Panc1 (cell line): Measurements from ENCODE around the gene LRRC25.

Experiments used
- POLR2AphosphoS5 ChIP-seq: IDR thresholded peaks from 2 replicates; pipeline ENCODE4 v1.6.1; 2012; ENCODE audit warnings: mild to moderate bottlenecking, low read depth, low read length, moderate library complexity
- TF ChIP-seq, protein P1 (sequence below): fragments of 450-650 bp; IDR thresholded peaks from 2 replicates; pipeline ENCODE4 v1.5.1; 2017; ENCODE audit warnings: mild to moderate bottlenecking
- TF ChIP-seq, protein P2 (sequence below), 2 experiments: IDR thresholded peaks; 2 replicates each; pipeline ENCODE4 v1.6.1; 2011 to 2012; ENCODE audit warnings: low read depth in 2 of 2, control low read depth in 1 of 2, low read length in 1 of 2, mild to moderate bottlenecking in 1 of 2, moderate library complexity in 1 of 2; ENCODE audit not compliant: insufficient read depth in 1 of 2

DNA sequence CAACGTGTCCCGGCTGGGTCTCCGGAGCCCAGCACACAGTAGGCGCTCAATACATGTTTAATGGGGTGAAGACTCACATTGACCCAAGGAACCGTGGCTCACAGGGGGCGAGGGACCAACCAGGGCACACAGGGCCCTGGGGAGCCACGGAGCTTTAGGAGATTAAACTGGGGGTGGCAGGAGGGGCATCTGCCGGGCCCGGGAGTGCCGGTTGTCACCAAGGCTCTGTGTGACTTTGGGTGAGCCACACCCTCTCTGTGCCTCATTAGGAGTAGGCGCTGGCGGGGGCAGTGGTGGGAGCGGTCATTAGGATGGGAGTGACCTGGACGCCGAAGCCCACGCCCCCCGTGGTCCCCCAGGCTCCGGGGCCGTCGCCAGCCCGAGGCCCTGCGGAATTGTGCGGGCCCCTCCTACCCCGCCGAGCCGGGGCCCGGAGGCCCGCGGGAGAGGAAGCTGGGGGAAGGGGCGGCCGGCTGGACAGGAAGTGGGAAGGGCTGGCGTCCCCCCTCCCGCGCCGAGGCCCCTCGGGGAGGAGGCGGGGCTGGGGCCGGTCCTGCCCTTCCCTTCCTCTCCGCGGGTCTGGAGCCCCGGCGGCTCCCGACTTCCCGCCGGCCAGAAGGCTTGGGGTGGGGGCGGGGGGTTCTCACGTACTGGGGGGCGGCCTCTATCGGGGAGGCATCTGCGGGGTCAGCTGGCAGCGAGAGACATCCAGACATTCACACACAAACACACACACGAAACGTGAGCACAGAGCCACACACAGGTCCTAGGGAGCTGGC lies 20.0 kb upstream of the LRRC25 start:
- TF ChIP-seq, protein P1, sequence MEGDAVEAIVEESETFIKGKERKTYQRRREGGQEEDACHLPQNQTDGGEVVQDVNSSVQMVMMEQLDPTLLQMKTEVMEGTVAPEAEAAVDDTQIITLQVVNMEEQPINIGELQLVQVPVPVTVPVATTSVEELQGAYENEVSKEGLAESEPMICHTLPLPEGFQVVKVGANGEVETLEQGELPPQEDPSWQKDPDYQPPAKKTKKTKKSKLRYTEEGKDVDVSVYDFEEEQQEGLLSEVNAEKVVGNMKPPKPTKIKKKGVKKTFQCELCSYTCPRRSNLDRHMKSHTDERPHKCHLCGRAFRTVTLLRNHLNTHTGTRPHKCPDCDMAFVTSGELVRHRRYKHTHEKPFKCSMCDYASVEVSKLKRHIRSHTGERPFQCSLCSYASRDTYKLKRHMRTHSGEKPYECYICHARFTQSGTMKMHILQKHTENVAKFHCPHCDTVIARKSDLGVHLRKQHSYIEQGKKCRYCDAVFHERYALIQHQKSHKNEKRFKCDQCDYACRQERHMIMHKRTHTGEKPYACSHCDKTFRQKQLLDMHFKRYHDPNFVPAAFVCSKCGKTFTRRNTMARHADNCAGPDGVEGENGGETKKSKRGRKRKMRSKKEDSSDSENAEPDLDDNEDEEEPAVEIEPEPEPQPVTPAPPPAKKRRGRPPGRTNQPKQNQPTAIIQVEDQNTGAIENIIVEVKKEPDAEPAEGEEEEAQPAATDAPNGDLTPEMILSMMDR: no peak
- TF ChIP-seq, protein P2, sequence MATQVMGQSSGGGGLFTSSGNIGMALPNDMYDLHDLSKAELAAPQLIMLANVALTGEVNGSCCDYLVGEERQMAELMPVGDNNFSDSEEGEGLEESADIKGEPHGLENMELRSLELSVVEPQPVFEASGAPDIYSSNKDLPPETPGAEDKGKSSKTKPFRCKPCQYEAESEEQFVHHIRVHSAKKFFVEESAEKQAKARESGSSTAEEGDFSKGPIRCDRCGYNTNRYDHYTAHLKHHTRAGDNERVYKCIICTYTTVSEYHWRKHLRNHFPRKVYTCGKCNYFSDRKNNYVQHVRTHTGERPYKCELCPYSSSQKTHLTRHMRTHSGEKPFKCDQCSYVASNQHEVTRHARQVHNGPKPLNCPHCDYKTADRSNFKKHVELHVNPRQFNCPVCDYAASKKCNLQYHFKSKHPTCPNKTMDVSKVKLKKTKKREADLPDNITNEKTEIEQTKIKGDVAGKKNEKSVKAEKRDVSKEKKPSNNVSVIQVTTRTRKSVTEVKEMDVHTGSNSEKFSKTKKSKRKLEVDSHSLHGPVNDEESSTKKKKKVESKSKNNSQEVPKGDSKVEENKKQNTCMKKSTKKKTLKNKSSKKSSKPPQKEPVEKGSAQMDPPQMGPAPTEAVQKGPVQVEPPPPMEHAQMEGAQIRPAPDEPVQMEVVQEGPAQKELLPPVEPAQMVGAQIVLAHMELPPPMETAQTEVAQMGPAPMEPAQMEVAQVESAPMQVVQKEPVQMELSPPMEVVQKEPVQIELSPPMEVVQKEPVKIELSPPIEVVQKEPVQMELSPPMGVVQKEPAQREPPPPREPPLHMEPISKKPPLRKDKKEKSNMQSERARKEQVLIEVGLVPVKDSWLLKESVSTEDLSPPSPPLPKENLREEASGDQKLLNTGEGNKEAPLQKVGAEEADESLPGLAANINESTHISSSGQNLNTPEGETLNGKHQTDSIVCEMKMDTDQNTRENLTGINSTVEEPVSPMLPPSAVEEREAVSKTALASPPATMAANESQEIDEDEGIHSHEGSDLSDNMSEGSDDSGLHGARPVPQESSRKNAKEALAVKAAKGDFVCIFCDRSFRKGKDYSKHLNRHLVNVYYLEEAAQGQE (IDR thresholded peaks at IDR 0.05; ENCODE audit: insufficient read depth in 1 of 2, low read depth in 2 of 2, low read length in 1 of 2): no peak
- no peak for TF ChIP-seq POLR2AphosphoS5
